Prostate gland (tissue), 2 donors: ENCODE data around the gene PTPRM. TPM values are rescaled to one million over a fixed set of nuclear protein-coding genes. Genes with fewer than 3 reads are reported as not detected.

ENCODE experiments used
- DNase-seq: peaks from one replicate; pipeline ENCODE4 v3.0.0-alpha.2; 2019; ENCODE audit warnings: low spot score
- H3K27ac ChIP-seq, 2 donors: fragments of 200-600 bp; sonication (generic); 2 replicates each; pipeline ENCODE4 v1.5.1; 2017 to 2019
- H3K27me3 ChIP-seq: fragments of 200-600 bp; sonication (generic); replicated peaks from 2 replicates; pipeline ENCODE4 v1.5.1; 2019; ENCODE audit not compliant: insufficient read depth
- H3K36me3 ChIP-seq, 2 donors: fragments of 200-600 bp; sonication (generic); 1 replicate in 1 of 2; 2 replicates in 1 of 2; pipeline versions ENCODE4 v1.5.1 to v1.8.1; 2017 to 2019
- H3K4me1 ChIP-seq: fragments of 200-600 bp; sonication (generic); replicated peaks from 2 replicates; pipeline ENCODE4 v1.5.1; 2019
- H3K4me3 ChIP-seq, 2 donors: fragments of 200-600 bp; sonication (generic); 2 replicates each; pipeline ENCODE4 v1.5.1; 2017 to 2019
- H3K9me3 ChIP-seq: fragments of 200-600 bp; sonication (generic); 2 replicates; pipeline ENCODE4 v1.5.1; 2017
- POLR2A ChIP-seq: fragments of 450-650 bp; IDR thresholded peaks from one replicate; pipeline ENCODE4 v1.6.1; 2016; ENCODE audit warnings: antibody characterized with exemption, mild to moderate bottlenecking
- POLR2AphosphoS5 ChIP-seq: sonication (generic); formaldehyde crosslinking; IDR thresholded peaks from one replicate; pipeline ENCODE4 v1.6.1; 2017; ENCODE audit warnings: antibody characterized with exemption
- WGBS: methylation state at CpG from one replicate; pipeline ENCODE4 v1.1.5; 2018; 5-methylcytosine and 5-hydroxymethylcytosine counted together
- intact Hi-C: fragments of 100-400 bp; cut with DNase I; formaldehyde crosslinking; loops from one replicate; pipeline ENCODE4 v1.14.2; 2022
- total RNA-seq, 2 donors: library from RNA; depleted of rRNA; stranded (reverse); fragments of >200 nt; gene quantifications; one replicate each; pipeline ENCODE4 v1.1.0, GENCODE V29; 2016
- TF ChIP-seq, protein P1 (sequence below), 4 experiments: fragments of 200-600 bp in 2 of 4; fragments of 450-650 bp in 2 of 4; sonication (generic) in 2 of 4; IDR thresholded peaks; 1 replicate in 3 of 4; 2 replicates in 1 of 4; pipeline ENCODE4 v1.5.1; 2016 to 2019; ENCODE audit warnings: antibody characterized with exemption in 4 of 4, mild to moderate bottlenecking in 2 of 4, moderate library complexity in 2 of 4

Gene PTPRM
- total RNA-seq, 2 donors from 2014 or later: 32.9 to 92.6 TPM

DNA sequence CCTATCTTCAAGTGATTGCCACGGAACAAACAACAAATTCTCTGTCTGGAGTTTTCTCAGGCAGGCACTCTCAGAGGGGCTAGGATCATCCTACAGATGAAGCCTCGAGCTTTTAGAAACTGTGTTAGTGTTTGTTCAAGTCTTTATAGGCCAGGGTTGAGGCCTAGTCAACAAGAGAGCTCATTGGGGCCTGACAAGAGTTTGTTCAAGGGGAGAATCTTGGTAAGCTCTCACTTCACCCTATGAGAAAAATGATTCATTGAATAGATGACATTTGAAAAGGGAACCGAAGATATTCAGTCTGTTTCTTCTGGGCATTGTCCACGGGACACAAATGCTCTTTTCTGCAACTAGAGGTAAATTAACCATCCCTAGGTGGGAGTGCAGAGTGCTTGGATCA lies 476.9 kb downstream of the PTPRM start:
- TF ChIP-seq POLR2A (no peak), POLR2AphosphoS5 (no peak)
- TF ChIP-seq, protein P1, sequence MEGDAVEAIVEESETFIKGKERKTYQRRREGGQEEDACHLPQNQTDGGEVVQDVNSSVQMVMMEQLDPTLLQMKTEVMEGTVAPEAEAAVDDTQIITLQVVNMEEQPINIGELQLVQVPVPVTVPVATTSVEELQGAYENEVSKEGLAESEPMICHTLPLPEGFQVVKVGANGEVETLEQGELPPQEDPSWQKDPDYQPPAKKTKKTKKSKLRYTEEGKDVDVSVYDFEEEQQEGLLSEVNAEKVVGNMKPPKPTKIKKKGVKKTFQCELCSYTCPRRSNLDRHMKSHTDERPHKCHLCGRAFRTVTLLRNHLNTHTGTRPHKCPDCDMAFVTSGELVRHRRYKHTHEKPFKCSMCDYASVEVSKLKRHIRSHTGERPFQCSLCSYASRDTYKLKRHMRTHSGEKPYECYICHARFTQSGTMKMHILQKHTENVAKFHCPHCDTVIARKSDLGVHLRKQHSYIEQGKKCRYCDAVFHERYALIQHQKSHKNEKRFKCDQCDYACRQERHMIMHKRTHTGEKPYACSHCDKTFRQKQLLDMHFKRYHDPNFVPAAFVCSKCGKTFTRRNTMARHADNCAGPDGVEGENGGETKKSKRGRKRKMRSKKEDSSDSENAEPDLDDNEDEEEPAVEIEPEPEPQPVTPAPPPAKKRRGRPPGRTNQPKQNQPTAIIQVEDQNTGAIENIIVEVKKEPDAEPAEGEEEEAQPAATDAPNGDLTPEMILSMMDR (IDR thresholded peaks at IDR 0.05): no peak
- H3K4me3 ChIP-seq: no peak overlapping the region
- no peaks in the 10 kb centered on the region for H3K9me3 ChIP-seq
- intact Hi-C loops: no loop called here
- WGBS: 66% methylated on average over 4 of the region's 4 CpGs
- no peaks in the 10 kb centered on the region for H3K36me3 ChIP-seq
- H3K27ac ChIP-seq: no peak overlapping the region
- no peak for DNase-seq
- H3K27me3 ChIP-seq: no peaks in the 10 kb centered on the region
- no peaks in the 10 kb centered on the region for H3K4me1 ChIP-seq

DNA sequence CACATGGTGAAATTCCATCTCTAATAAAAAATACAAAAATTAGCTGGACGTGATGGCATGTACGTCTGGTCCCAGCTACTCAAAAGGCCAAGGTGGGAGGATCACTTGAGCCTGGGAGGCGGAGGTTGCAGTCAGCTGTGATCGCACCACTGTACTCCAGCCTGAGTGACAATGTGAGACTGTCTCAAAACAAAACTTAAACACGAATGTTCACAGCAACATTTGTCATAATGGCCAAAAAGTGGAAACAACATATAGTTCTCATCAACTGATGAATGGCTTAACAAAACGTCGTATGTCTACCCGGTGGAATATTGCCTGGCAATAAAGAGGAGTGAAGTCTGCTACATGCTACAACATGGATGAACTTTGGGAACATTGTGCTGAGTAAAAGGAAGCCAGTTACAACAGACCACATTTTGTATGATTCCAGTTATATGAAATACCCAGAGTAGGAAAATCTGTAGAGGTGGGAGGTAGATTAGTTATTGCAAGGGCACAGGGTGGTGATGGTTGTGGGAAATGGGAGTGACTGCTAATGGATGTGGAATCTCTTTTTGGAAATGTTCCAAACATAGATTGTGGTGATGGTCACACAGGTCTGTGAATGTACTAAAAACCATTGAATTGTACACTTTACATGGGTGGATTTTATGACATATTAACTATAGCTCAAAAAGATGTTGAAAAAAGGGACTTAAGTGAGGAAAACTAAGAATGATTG lies 478.2 kb downstream of the PTPRM start:
- Histone ChIP-seq H3K4me1 (no peaks in the 10 kb centered on the region), H3K27me3 (no peaks in the 10 kb centered on the region), H3K27ac (no peak overlapping the region), H3K4me3 (no peak overlapping the region), H3K9me3 (no peaks in the 10 kb centered on the region), H3K36me3 (no peaks in the 10 kb centered on the region)
- intact Hi-C loops: no loop called here
- DNase-seq: no peak
- 92% methylated on average over 8 of the region's 8 CpGs for WGBS
- no peak for TF ChIP-seq POLR2AphosphoS5
- TF ChIP-seq POLR2A: no peak
- TF ChIP-seq, protein P1 (IDR thresholded peaks at IDR 0.05): no peak

DNA sequence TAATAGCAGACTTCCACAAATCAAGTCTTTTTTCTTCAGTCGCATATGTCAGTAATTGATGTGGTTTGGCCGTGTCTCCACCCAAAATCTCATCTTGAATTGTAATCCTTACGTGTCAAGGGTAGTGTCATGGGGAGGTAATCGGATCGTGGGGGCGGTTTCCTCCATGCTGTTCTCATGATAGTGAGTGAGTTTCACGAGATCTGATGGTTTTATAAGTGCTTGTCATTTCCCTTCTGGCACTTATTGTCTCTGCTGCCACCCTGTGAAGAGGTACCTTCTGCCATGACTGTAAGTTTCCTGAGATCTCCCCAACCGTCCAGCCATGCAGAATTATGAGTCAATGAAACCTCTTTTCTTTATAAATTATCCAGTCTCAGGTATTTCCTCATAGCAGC lies 478.8 kb downstream of the PTPRM start:
- Histone ChIP-seq H3K4me1 (no peaks in the 10 kb centered on the region), H3K9me3 (no peaks in the 10 kb centered on the region), H3K27me3 (no peaks in the 10 kb centered on the region), H3K36me3 (no peaks in the 10 kb centered on the region), H3K4me3 (no peak overlapping the region), H3K27ac (no peak overlapping the region)
- TF ChIP-seq POLR2AphosphoS5 (no peak), POLR2A (no peak)
- TF ChIP-seq, protein P1 (IDR thresholded peaks at IDR 0.05): no peak
- intact Hi-C loops: no loop called here
- WGBS: 91% methylated on average over 8 of the region's 8 CpGs
- no peak for DNase-seq

DNA sequence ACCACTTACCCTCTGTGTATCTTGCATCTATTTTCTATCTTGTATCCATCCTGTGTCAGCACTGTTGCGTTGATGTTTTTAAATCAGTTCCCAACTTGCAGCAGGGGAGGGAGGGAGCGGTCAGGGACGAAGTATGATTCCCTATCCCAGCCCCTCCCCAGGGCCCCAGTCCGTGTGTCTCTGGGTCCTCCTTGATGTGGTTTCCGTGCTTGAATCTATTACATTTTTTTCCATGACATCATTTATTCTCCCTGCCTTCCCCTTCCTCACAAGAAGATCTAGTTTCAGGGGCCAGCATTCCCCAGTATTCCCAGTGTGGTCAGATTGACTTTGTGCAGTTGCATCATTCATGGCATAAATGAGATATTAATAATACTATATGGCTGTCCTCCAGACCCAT lies 479.3 kb downstream of the PTPRM start:
- Histone ChIP-seq H3K27me3 (no peaks in the 10 kb centered on the region), H3K27ac (no peak overlapping the region), H3K36me3 (no peaks in the 10 kb centered on the region), H3K9me3 (no peaks in the 10 kb centered on the region), H3K4me3 (no peak overlapping the region), H3K4me1 (no peaks in the 10 kb centered on the region)
- TF ChIP-seq POLR2A: no peak
- TF ChIP-seq, protein P1 (IDR thresholded peaks at IDR 0.05): no peak
- intact Hi-C loops: no loop called here
- DNase-seq: no peak
- WGBS: 93% methylated on average over 5 of the region's 5 CpGs

DNA sequence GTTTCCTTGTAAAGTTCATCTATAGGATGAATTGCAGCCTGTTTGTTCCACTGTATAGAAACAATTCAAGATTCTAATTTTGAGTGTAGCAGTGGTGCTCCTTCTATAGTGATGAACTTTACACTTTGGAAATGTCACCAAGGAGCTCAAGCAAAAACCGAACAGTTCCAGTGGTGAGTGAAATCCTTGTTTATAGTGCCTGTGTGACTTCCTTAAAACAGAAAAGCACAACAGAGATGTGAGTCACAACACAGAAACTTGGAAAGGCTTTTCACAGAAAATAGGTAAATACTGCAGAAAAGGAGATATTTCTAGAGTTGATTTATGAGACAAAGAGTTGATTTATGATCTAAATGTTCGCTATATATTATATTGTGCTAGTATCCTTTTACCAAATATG lies 482.0 kb downstream of the PTPRM start:
- no peak for DNase-seq
- Histone ChIP-seq H3K27me3 (no peaks in the 10 kb centered on the region), H3K27ac (no peak overlapping the region), H3K9me3 (no peaks in the 10 kb centered on the region), H3K4me1 (no peaks in the 10 kb centered on the region), H3K4me3 (no peak overlapping the region), H3K36me3 (no peaks in the 10 kb centered on the region)
- WGBS: 57% methylated on average over 2 of the region's 2 CpGs
- intact Hi-C loops: no loop called here
- no peak for TF ChIP-seq POLR2AphosphoS5
- TF ChIP-seq, protein P1 (IDR thresholded peaks at IDR 0.05): no peak
- TF ChIP-seq POLR2A: no peak
